Esophagus squamous epithelium (tissue), 4 donors: ENCODE measurements around the gene MIEF1.

Experiments used
- CTCF ChIP-seq, 6 experiments: fragments of 450-650 bp in 4 of 6; fragments of 200-600 bp in 2 of 6; sonication (generic) in 2 of 6; IDR thresholded peaks; one replicate each; pipeline ENCODE4 v1.5.1; 2016 to 2019; ENCODE audit warnings: antibody characterized with exemption in 6 of 6, mild to moderate bottlenecking in 4 of 6, moderate library complexity in 4 of 6
- POLR2A ChIP-seq, 4 donors: fragments of 450-650 bp; IDR thresholded peaks; one replicate each; pipeline ENCODE4 v1.6.1; 2017; ENCODE audit warnings: antibody characterized with exemption in 4 of 4, mild to moderate bottlenecking in 4 of 4, moderate library complexity in 3 of 4

DNA sequence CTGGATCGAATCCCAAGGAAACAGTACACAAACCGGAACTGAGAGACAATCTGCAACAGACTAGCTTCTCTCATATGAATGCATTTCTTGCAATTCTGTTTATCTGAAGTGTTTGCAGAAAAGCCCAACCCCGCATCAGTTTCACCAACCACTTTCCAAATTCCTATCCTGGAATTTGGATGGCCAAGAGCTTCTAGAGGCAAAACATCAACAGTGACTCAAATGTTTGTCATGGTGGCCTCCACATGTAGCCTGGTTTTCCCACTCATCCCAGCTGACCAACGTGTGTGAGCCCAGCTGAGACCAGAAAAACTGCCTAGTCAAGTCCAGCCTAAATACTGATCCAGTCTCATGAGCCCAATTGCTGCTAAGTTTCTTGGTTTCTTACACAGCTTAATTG is 8.3 kb upstream of the MIEF1 start:
- TF ChIP-seq CTCF (IDR thresholded peaks at IDR 0.05), result no peak
- TF ChIP-seq POLR2A (IDR thresholded peaks at IDR 0.05), result no peak
